Nephron progenitor cell (in vitro differentiated cells): ENCODE measurements around the gene LIMK1.
A peak's percentile ranks its signal among the peaks of the same experiment; 100 is the strongest.

Experiments used
- DNase-seq: peaks from one replicate; pipeline ENCODE4 v3.0.0; 2021
- H3K27ac Mint-ChIP-seq: 2 replicates; pipeline ENCODE4 v1.8.0; 2021; ENCODE audit warnings: mild to moderate bottlenecking, moderate library complexity, mixed read lengths
- H3K27me3 Mint-ChIP-seq: 2 replicates; pipeline ENCODE4 v1.8.0; 2021; ENCODE audit warnings: mild to moderate bottlenecking, low read depth, mixed read lengths; ENCODE audit not compliant: poor library complexity
- H3K36me3 Mint-ChIP-seq: 2 replicates; pipeline ENCODE4 v1.8.0; 2021; ENCODE audit warnings: low read depth, mixed read lengths
- H3K4me1 Mint-ChIP-seq: 2 replicates; pipeline ENCODE4 v1.8.0; 2021; ENCODE audit warnings: mixed read lengths
- H3K4me3 Mint-ChIP-seq: 2 replicates; pipeline ENCODE4 v1.8.0; 2021; ENCODE audit warnings: mild to moderate bottlenecking, moderate library complexity, mixed read lengths
- H3K9me3 Mint-ChIP-seq: 2 replicates; pipeline ENCODE4 v1.8.0; 2021; ENCODE audit warnings: mild to moderate bottlenecking, moderate library complexity, mixed read lengths
- CTCF ChIP-seq: fragments of 200-600 bp; sonication (generic); IDR thresholded peaks from 2 replicates; pipeline ENCODE4 v1.5.0; 2021; ENCODE audit warnings: antibody characterized with exemption

The LIMK1 gene

GRCh38 chr7:74101061-74101681 is 17.6 kb downstream of the LIMK1 start:
- Mint-ChIP-seq H3K4me3 (no peak overlapping the region), H3K27me3 (no peaks in the 10 kb centered on the region), H3K9me3 (peaks cover 7% of the 10 kb centered on the region), H3K36me3 (peaks cover 57% of the 10 kb centered on the region), H3K4me1 (peaks cover 20% of the 10 kb centered on the region), H3K27ac (peak overlapping the region; percentile 51)
- TF ChIP-seq CTCF, result no peak
- DNase-seq, result no peak

GRCh38 chr7:74103219-74103772 is 19.7 kb downstream of the LIMK1 start:
- Mint-ChIP-seq H3K4me3 (no peak overlapping the region), H3K9me3 (peaks cover under 1% of the 10 kb centered on the region), H3K36me3 (peaks cover 45% of the 10 kb centered on the region), H3K4me1 (peaks cover 17% of the 10 kb centered on the region), H3K27ac (no peak overlapping the region), H3K27me3 (no peaks in the 10 kb centered on the region)
- no peak for DNase-seq
- no peak for TF ChIP-seq CTCF

- no peak for TF ChIP-seq CTCF
- Mint-ChIP-seq H3K9me3 (no peaks in the 10 kb centered on the region), H3K4me1 (peaks cover 17% of the 10 kb centered on the region), H3K27me3 (no peaks in the 10 kb centered on the region), H3K27ac (peak overlapping the region; percentile 61), H3K36me3 (peaks cover 36% of the 10 kb centered on the region), H3K4me3 (no peak overlapping the region)
- no peak for DNase-seq
Measured at GRCh38 chr7:74104702-74105101, 21.1 kb downstream of the LIMK1 start.

GRCh38 chr7:74105992-74106391 is 22.4 kb downstream of the LIMK1 start:
- no peaks in the 10 kb centered on the region for H3K9me3 Mint-ChIP-seq

GRCh38 chr7:74106846-74107245 is 23.2 kb downstream of the LIMK1 start:
- peaks cover 12% of the 10 kb centered on the region for H3K4me1 Mint-ChIP-seq
- no peak for TF ChIP-seq CTCF
- H3K27me3 Mint-ChIP-seq, result no peaks in the 10 kb centered on the region
- no peak for DNase-seq
- peaks cover 47% of the 10 kb centered on the region for H3K36me3 Mint-ChIP-seq
- peak overlapping the region; percentile 39 for H3K27ac Mint-ChIP-seq
- H3K9me3 Mint-ChIP-seq, result no peaks in the 10 kb centered on the region
- H3K4me3 Mint-ChIP-seq, result no peak overlapping the region

More at GRCh38 chr7:74105992-74106391, 22.4 kb downstream of the LIMK1 start:
- peaks cover 40% of the 10 kb centered on the region for H3K36me3 Mint-ChIP-seq
- no peak overlapping the region for H3K4me3 Mint-ChIP-seq
- H3K27me3 Mint-ChIP-seq, result no peaks in the 10 kb centered on the region
- H3K4me1 Mint-ChIP-seq, result peaks cover 15% of the 10 kb centered on the region
- peak overlapping the region; percentile 59 for H3K27ac Mint-ChIP-seq
- no peak for TF ChIP-seq CTCF
- no peak for DNase-seq

- no peak for DNase-seq
- TF ChIP-seq CTCF, result no peak
- Mint-ChIP-seq H3K27ac (no peak overlapping the region), H3K4me3 (no peak overlapping the region), H3K36me3 (peaks cover 44% of the 10 kb centered on the region), H3K9me3 (peaks cover 5% of the 10 kb centered on the region), H3K27me3 (no peaks in the 10 kb centered on the region), H3K4me1 (no peaks in the 10 kb centered on the region)
Measured at GRCh38 chr7:74115326-74115725, 31.7 kb downstream of the LIMK1 start.
